Natural killer cell (primary cell): ENCODE results near the gene BAIAP3. TPM values are rescaled to one million over a fixed set of nuclear protein-coding genes. Genes with fewer than 3 reads are reported as not detected.

Experiments used
- ATAC-seq, 3 donors: fragments of 150-1000 bp in 2 of 3; fragments of 200-7000 bp in 1 of 3; cut with Tn5 transposase; 1 replicate in 1 of 3; 2 replicates in 2 of 3; pipeline ENCODE4 v1.10.0; 2021; ENCODE audit warnings: mild to moderate bottlenecking in 2 of 3, moderate library complexity in 2 of 3
- DNase-seq, 2 donors: peaks; one replicate each; pipeline versions ENCODE4 v3.0.0 to v3.0.0-alpha.2; 2013 to 2021; ENCODE audit warnings: mixed read lengths in 1 of 2
- H3K27ac ChIP-seq: one replicate; pipeline ENCODE4 v1.5.1; 2013; ENCODE audit warnings: mild to moderate bottlenecking, low read length
- H3K27me3 ChIP-seq: one replicate; pipeline ENCODE4 v1.6.1; 2013; ENCODE audit warnings: low read length; ENCODE audit not compliant: control insufficient read depth, insufficient read depth
- H3K36me3 ChIP-seq: one replicate; pipeline ENCODE4 v1.6.1; 2013; ENCODE audit warnings: low read length; ENCODE audit not compliant: control insufficient read depth, insufficient read depth
- H3K4me1 ChIP-seq: one replicate; pipeline ENCODE4 v1.6.1; 2013; ENCODE audit warnings: low read length; ENCODE audit not compliant: control insufficient read depth, insufficient read depth
- H3K4me3 ChIP-seq: one replicate; pipeline ENCODE4 v1.5.1; 2013; ENCODE audit warnings: low read length
- H3K9me3 ChIP-seq: one replicate; pipeline ENCODE4 v1.6.1; 2013; ENCODE audit warnings: low read length; ENCODE audit not compliant: control insufficient read depth, insufficient read depth
- H3K27ac Mint-ChIP-seq, 2 donors: one replicate each; pipeline ENCODE4 v1.8.0; 2022; ENCODE audit warnings: mild to moderate bottlenecking in 2 of 2, mixed read lengths in 2 of 2, moderate library complexity in 1 of 2
- H3K27me3 Mint-ChIP-seq, 2 donors: one replicate each; pipeline ENCODE4 v1.8.0; 2022; ENCODE audit warnings: low read depth in 2 of 2, mixed read lengths in 2 of 2
- H3K36me3 Mint-ChIP-seq: one replicate; pipeline ENCODE4 v1.8.0; 2022; ENCODE audit warnings: mixed read lengths
- H3K4me1 Mint-ChIP-seq, 2 donors: one replicate each; pipeline ENCODE4 v1.8.0; 2022; ENCODE audit warnings: mixed read lengths in 2 of 2
- H3K4me3 Mint-ChIP-seq: one replicate; pipeline ENCODE4 v1.8.0; 2022; ENCODE audit warnings: mild to moderate bottlenecking, moderate library complexity, mixed read lengths
- H3K9me3 Mint-ChIP-seq, 2 donors: one replicate each; pipeline ENCODE4 v1.8.0; 2022; ENCODE audit warnings: mixed read lengths in 2 of 2
- WGBS: methylation state at CpG from one replicate; pipeline ENCODE4 v1.1.7; 2013; ENCODE audit warnings: missing lambda C conversion rate; ENCODE audit not compliant: insufficient coverage; 5-methylcytosine and 5-hydroxymethylcytosine counted together
- intact Hi-C: fragments of 100-400 bp; cut with micrococcal nuclease; formaldehyde crosslinking; loops from one replicate; pipeline ENCODE4 v1.14.2; 2022
- total RNA-seq, 4 donors: library from RNA; stranded (reverse); fragments of 120-200 nt in 1 of 4; gene quantifications; one replicate each; pipeline versions ENCODE4 v1.2.3 to v1.2.4, GENCODE V29; 2013 to 2022
- TF ChIP-seq, protein P1 (sequence below): fragments of 200-600 bp; IDR thresholded peaks from one replicate; pipeline ENCODE4 v1.8.0; 2022; ENCODE audit warnings: antibody characterized with exemption

The BAIAP3 gene
- total RNA-seq, 3 donors from 2014 or later (not counting 1 experiment from before 2014, with no cell fraction given), result 17.7 to 21.7 (median 19.9) TPM

DNA sequence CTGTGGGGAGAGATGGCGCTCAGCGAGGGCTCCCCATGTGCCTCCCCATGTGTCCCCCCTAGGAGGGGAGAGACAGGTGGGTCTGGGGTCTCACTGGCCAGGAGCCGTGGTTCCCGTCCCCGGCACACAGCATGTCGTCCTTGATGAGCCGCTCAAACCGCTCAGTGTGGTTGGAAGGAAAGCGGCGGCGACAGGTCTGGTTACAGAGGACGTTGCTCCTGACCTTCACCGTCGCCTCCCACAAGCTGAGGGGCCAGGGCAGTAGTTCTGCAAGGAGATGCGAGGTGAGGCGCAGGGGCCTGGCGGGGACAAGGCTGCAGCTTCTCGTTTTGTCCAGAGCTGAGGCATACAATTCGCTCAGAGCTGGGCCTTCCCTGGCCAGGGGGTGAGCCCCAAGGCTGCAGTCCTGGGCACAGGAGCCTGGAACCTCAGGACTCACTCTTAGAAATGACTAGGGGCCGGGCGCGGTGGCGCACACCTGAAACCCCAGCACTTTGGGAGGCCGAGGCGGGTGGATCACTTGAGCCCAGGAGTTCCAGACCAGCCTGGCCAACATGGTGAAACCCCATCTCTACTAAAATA is 46.8 kb upstream of the BAIAP3 start:
- TF ChIP-seq, protein P1, sequence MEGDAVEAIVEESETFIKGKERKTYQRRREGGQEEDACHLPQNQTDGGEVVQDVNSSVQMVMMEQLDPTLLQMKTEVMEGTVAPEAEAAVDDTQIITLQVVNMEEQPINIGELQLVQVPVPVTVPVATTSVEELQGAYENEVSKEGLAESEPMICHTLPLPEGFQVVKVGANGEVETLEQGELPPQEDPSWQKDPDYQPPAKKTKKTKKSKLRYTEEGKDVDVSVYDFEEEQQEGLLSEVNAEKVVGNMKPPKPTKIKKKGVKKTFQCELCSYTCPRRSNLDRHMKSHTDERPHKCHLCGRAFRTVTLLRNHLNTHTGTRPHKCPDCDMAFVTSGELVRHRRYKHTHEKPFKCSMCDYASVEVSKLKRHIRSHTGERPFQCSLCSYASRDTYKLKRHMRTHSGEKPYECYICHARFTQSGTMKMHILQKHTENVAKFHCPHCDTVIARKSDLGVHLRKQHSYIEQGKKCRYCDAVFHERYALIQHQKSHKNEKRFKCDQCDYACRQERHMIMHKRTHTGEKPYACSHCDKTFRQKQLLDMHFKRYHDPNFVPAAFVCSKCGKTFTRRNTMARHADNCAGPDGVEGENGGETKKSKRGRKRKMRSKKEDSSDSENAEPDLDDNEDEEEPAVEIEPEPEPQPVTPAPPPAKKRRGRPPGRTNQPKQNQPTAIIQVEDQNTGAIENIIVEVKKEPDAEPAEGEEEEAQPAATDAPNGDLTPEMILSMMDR, result no peak
- Mint-ChIP-seq H3K27ac (no peak overlapping the region), H3K4me3 (no peak overlapping the region), H3K36me3 (no peaks in the 10 kb centered on the region), H3K9me3 (no peaks in the 10 kb centered on the region), H3K4me1 (no peaks in the 10 kb centered on the region), H3K27me3 (peaks cover 16 to 22% of the 10 kb centered on the region in 2 donors)
- Histone ChIP-seq H3K4me1 (peaks cover 10% of the 10 kb centered on the region), H3K4me3 (no peak overlapping the region), H3K27ac (no peak overlapping the region), H3K27me3 (peaks cover 6% of the 10 kb centered on the region), H3K36me3 (no peaks in the 10 kb centered on the region), H3K9me3 (no peaks in the 10 kb centered on the region)
- 81% methylated on average over 25 of the region's 25 CpGs for WGBS
- DNase-seq (no peak), ATAC-seq (no peak)
- intact Hi-C loops, result no loop called here

DNA sequence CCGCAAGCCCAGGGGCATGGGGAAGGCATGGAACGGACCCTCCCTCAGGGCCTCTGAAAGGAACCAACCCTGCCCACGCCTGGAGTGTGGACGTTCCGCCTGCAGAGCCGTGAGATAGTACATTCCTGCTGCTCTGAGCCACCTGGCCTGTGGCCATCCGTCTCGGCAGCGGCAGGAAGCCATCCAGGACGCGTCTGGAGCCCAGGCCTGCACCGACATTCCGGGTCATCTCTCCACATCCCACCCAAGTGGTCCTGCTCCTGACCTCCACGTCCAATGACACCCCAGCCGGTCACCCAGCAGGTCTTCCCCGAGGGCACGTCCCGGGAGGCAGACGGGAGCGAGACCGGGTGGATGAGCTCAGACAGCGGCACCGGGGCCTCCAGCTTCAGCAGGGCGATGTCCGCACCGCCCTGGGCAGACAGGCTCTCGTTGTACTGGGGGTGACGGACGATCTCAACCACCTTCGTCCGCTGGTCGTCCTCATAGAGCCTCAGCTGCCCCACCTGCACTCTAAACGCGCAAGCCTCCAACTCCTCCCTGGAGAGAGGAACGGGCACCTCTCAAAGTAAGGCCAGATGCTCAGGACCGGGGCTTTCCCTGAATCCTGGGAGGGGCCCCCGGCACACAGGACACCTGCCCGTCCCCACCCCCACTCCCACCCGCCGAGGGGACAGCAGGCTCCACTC is 45.3 kb upstream of the BAIAP3 start:
- Histone ChIP-seq H3K4me1 (peaks cover 5% of the 10 kb centered on the region), H3K36me3 (no peaks in the 10 kb centered on the region), H3K9me3 (no peaks in the 10 kb centered on the region), H3K4me3 (no peak overlapping the region), H3K27ac (no peak overlapping the region), H3K27me3 (peaks cover 8% of the 10 kb centered on the region)
- Mint-ChIP-seq H3K27me3 (peaks cover 22 to 27% of the 10 kb centered on the region in 2 donors), H3K9me3 (no peaks in the 10 kb centered on the region), H3K36me3 (no peaks in the 10 kb centered on the region), H3K27ac (no peak overlapping the region), H3K4me3 (no peak overlapping the region), H3K4me1 (no peaks in the 10 kb centered on the region)
- intact Hi-C loops, result no loop called here
- DNase-seq (no peak), ATAC-seq (no peak)
- WGBS, result 73% methylated on average over 40 of the region's 40 CpGs
- TF ChIP-seq, protein P1, result no peak

DNA sequence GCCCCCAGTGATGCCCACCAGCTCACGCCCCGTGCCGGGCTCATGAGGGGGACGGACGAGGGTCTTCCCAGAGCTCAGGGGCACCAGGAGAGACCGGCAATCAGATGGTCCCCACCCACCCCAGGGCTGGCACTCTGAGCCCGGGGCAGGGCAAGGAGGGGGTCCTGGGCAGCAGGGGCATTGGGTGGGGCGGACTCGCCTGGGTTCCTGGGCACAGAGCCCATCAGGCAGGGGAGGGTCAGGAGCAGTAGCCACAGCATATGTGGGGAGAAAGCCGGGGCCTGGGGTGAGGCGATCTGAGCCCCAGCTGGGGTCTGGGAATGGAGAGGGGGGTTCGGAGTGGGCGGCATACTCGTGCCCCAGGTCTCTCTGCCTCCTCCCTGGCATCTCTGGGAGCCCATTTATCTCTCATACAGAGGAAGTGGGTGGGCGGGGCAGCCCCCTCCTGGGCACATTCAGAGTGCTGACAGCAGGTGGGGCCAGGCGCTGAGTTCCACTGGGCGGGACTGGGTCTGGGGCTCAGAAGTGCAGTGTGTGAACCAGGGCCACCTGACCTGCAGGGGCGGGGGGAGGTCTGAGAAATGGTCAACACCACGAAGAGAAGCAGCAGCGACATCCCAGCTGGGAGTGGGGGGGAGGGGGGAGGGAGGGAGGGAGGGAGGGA is 44.5 kb upstream of the BAIAP3 start:
- no peak overlapping the region for H3K27ac ChIP-seq
- TF ChIP-seq, protein P1, result no peak
- no peaks in the 10 kb centered on the region for H3K9me3 Mint-ChIP-seq
- 54% methylated on average over 17 of the region's 20 CpGs for whole genome bisulfite sequencing
- no peak overlapping the region for H3K4me3 ChIP-seq
- peaks cover 8% of the 10 kb centered on the region for H3K27me3 ChIP-seq
- intact Hi-C loops, result no loop called here
- ATAC-seq, result no peak
- DNase-seq, result peak in 1 of 2 donors; percentile 35
- H3K27me3 Mint-ChIP-seq, result peaks cover 24 to 35% of the 10 kb centered on the region in 2 donors
- no peaks in the 10 kb centered on the region for H3K9me3 ChIP-seq
- H3K4me3 Mint-ChIP-seq, result no peak overlapping the region
- H3K4me1 ChIP-seq, result peaks cover 5% of the 10 kb centered on the region
- no peak overlapping the region for H3K27ac Mint-ChIP-seq
- no peaks in the 10 kb centered on the region for H3K4me1 Mint-ChIP-seq
- H3K36me3 Mint-ChIP-seq, result no peaks in the 10 kb centered on the region
- H3K36me3 ChIP-seq, result no peaks in the 10 kb centered on the region
